ENCODE results near the gene SH2D3C. TPM values are rescaled to one million over a fixed set of nuclear protein-coding genes. Genes with fewer than 3 reads are reported as not detected.

The SH2D3C gene
- total RNA-seq, 1 donor from 2014 or later: 22.6 TPM

- intact Hi-C loops (cut with DNase I): no loop called here
- ATAC-seq (peak; percentile 49), DNase-seq (ENCODE audit: low spot score) (no peak)
These were observed 31.3 kb upstream of the SH2D3C start for GRCh38 chr9:127809540-127810377.

GRCh38 chr9:127809002-127809539, 30.6 kb upstream of the SH2D3C start:
- ATAC-seq: no peak
- DNase-seq (ENCODE audit: low spot score): no peak
- intact Hi-C loops (cut with DNase I): no loop called here

GRCh38 chr9:127808347-127809001, 30.0 kb upstream of the SH2D3C start:
- ATAC-seq (no peak), DNase-seq (ENCODE audit: low spot score) (no peak)
- intact Hi-C loops (cut with DNase I): no loop called here

- DNase-seq (ENCODE audit: low spot score) (no peak), ATAC-seq (no peak)
- intact Hi-C loops (cut with DNase I): no loop called here
These were observed 28.4 kb upstream of the SH2D3C start for GRCh38 chr9:127806871-127807270.

- intact Hi-C loops (cut with DNase I): no loop called here
- DNase-seq (ENCODE audit: low spot score) (no peak), ATAC-seq (no peak)
These were observed 27.2 kb upstream of the SH2D3C start for GRCh38 chr9:127805620-127806019.

- peak; percentile 2 for ATAC-seq
- intact Hi-C loops (cut with DNase I): no loop called here
- DNase-seq (ENCODE audit: low spot score): no peak
These were observed 25.3 kb upstream of the SH2D3C start for GRCh38 chr9:127803507-127804352.

GRCh38 chr9:127802576-127803443, 24.3 kb upstream of the SH2D3C start, which contains the start of gene FPGS:
Gene FPGS, plus strand, starts transcription at chr9:127802882. Its CDS starts 43 bp downstream, at chr9:127802925.
- DNase-seq (ENCODE audit: low spot score) (peak; percentile 91), ATAC-seq (peak; percentile 91)
- intact Hi-C loops (cut with DNase I): no loop called here

- intact Hi-C loops (cut with DNase I): no loop called here
- no peak for DNase-seq (ENCODE audit: low spot score)
- peak; percentile 64 for ATAC-seq
These were observed 23.6 kb upstream of the SH2D3C start for GRCh38 chr9:127801955-127802575.

- DNase-seq (ENCODE audit: low spot score) (no peak), ATAC-seq (no peak)
- intact Hi-C loops (cut with DNase I): no loop called here
These were observed 18.4 kb upstream of the SH2D3C start for GRCh38 chr9:127796852-127797370.

GRCh38 chr9:127796225-127796813, 17.9 kb upstream of the SH2D3C start:
- intact Hi-C loops (cut with DNase I): no loop called here
- ATAC-seq: peak; percentile 56
- no peak for DNase-seq (ENCODE audit: low spot score)

GRCh38 chr9:127794001-127794791, 15.7 kb upstream of the SH2D3C start:
- intact Hi-C loops (cut with DNase I): no loop called here
- DNase-seq (ENCODE audit: low spot score) (no peak), ATAC-seq (no peak)

GRCh38 chr9:127793093-127793708, 14.7 kb upstream of the SH2D3C start:
- no peak for DNase-seq (ENCODE audit: low spot score)
- no peak for ATAC-seq
- intact Hi-C loops (cut with DNase I): no loop called here

- ATAC-seq: no peak
- intact Hi-C loops (cut with DNase I): no loop called here
- DNase-seq (ENCODE audit: low spot score): no peak
These were observed 14.1 kb upstream of the SH2D3C start for GRCh38 chr9:127792417-127793031.

- DNase-seq (ENCODE audit: low spot score): no peak
- intact Hi-C loops (cut with DNase I): no loop called here
- no peak for ATAC-seq
These were observed 12.6 kb upstream of the SH2D3C start for GRCh38 chr9:127791085-127791484.

- no peak for ATAC-seq
- intact Hi-C loops (cut with DNase I): no loop called here
These were observed 11.8 kb upstream of the SH2D3C start for GRCh38 chr9:127790094-127790855.

More at GRCh38 chr9:127790094-127790855, 11.8 kb upstream of the SH2D3C start:
- DNase-seq (ENCODE audit: low spot score): no peak
